ENCODE measurements around the gene JAM3.

DNA sequence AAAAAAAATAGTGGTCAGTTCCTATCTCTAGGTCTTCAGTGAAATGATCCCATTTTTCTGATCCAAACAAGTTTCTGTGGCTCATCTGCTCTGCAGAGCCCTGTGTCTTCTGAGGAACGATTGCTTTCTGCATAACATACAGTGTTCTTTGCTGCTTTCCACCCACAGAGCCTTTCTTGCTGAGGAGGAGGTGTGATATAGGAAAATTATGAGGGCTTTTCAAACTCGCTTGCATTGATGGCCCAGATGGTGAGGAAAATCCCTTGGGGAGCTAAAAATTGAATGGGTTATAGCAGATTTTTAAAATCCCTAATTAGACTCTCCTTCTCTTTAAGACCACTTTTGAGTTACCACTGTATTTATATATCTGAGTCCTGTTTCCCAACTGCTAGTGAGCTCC lies 31.3 kb downstream of the JAM3 start:
- TF ChIP-seq, protein P1, sequence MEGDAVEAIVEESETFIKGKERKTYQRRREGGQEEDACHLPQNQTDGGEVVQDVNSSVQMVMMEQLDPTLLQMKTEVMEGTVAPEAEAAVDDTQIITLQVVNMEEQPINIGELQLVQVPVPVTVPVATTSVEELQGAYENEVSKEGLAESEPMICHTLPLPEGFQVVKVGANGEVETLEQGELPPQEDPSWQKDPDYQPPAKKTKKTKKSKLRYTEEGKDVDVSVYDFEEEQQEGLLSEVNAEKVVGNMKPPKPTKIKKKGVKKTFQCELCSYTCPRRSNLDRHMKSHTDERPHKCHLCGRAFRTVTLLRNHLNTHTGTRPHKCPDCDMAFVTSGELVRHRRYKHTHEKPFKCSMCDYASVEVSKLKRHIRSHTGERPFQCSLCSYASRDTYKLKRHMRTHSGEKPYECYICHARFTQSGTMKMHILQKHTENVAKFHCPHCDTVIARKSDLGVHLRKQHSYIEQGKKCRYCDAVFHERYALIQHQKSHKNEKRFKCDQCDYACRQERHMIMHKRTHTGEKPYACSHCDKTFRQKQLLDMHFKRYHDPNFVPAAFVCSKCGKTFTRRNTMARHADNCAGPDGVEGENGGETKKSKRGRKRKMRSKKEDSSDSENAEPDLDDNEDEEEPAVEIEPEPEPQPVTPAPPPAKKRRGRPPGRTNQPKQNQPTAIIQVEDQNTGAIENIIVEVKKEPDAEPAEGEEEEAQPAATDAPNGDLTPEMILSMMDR (IDR thresholded peaks at IDR 0.05): no peak
- TF ChIP-seq EZH2 (IDR thresholded peaks at IDR 0.05): no peak
